Activated CD8-positive, alpha-beta memory T cell treated with anti-CD3 and anti-CD28 coated beads, Interleukin-2, amount 10 ng/mL, durations not matched to agents 7 days and 5 days (primary cell): ENCODE results near the gene VPS4A. TPM values are rescaled to one million over a fixed set of nuclear protein-coding genes. Genes with fewer than 3 reads are reported as not detected.
"Not testable (repeated sequence)": the region's sequence is repeated elsewhere in the genome, so short reads cannot be mapped to it uniquely, and the experiment has no call there.

ENCODE experiments used
- ATAC-seq: fragments of 150-1000 bp; cut with Tn5 transposase; one replicate; pipeline ENCODE4 v1.10.0; 2021; ENCODE audit warnings: moderate library complexity
- CTCF ChIA-PET: fragments of 350-600 bp; sonication (Branson Sonifier 250); formaldehyde crosslinking; loops from one replicate; lab custom pipeline; 2021; ENCODE audit warnings: antibody characterized with exemption; lab: Charles Lee
- DNase-seq: peaks from one replicate; pipeline ENCODE4 v3.0.0-alpha.2; 2020
- H3K27ac Mint-ChIP-seq: one replicate; pipeline ENCODE4 v1.8.0; 2021; ENCODE audit warnings: mild to moderate bottlenecking, mixed read lengths
- H3K27me3 Mint-ChIP-seq: one replicate; pipeline ENCODE4 v1.8.0; 2021; ENCODE audit warnings: mixed read lengths
- H3K36me3 Mint-ChIP-seq: one replicate; pipeline ENCODE4 v1.8.0; 2021; ENCODE audit warnings: mild to moderate bottlenecking, mixed read lengths
- H3K4me1 Mint-ChIP-seq: one replicate; pipeline ENCODE4 v1.8.0; 2021; ENCODE audit warnings: mixed read lengths
- H3K4me3 Mint-ChIP-seq: one replicate; pipeline ENCODE4 v1.8.0; 2021; ENCODE audit warnings: mild to moderate bottlenecking, moderate library complexity, mixed read lengths
- H3K9me3 Mint-ChIP-seq: one replicate; pipeline ENCODE4 v1.8.0; 2022; ENCODE audit warnings: low read depth, mixed read lengths
- total RNA-seq, 2 experiments: library from RNA; stranded (reverse); gene quantifications; one replicate each; pipeline ENCODE4 v1.2.3, GENCODE V29; 2021

The VPS4A gene
- total RNA-seq, 2 experiments from 2014 or later: 31.5 to 38.9 TPM

DNA sequence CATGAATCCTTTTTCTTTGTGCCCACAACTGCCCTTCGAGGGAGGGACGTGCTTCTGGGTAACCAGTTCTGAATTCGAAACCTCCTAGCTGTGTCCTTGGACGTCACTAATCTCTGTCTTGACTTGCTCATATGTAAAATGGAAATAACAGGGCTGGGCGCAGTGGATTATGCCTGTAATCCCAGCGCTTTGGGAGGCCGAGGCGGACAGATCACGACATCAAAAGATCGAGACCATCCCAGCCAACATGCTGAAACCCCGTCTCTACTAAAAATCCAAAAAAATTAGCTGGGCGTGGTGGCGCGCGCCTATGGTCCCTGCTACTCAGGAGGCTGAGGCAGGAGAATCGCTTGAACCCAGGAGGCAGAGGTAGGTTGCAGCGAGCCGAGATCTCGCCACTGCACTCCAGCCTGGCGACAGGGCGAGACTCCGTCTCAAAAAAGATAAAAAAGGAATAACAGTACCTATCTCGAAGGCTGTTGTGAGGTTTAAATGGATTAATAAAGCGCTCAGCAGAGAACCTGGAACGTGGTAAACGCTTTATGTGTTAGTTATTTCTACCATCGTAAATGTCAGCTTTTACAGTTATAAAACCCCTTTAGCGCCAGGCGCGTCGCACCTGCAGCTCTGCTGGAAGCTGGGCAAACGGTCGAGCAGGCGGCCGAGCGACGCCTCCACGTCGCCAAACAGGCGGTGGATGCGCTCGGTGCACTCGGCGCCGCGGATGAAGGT lies 27.6 kb downstream of the VPS4A start:
- Mint-ChIP-seq H3K4me3 (peak overlapping the region; percentile 94), H3K36me3 (peaks cover 34% of the 10 kb centered on the region), H3K27me3 (no peaks in the 10 kb centered on the region), H3K27ac (peak overlapping the region; percentile 86), H3K4me1 (peaks cover 46% of the 10 kb centered on the region), H3K9me3 (no peaks in the 10 kb centered on the region)
- CTCF ChIA-PET: interaction anchor here (0.7 to 5.0 kb wide), 10 partner anchors 8 to 90 kb away, joined by 3 to 40 read pairs (median 4); partner anchors contain the start of gene PDF
- no peak for ATAC-seq
- no peak for DNase-seq

DNA sequence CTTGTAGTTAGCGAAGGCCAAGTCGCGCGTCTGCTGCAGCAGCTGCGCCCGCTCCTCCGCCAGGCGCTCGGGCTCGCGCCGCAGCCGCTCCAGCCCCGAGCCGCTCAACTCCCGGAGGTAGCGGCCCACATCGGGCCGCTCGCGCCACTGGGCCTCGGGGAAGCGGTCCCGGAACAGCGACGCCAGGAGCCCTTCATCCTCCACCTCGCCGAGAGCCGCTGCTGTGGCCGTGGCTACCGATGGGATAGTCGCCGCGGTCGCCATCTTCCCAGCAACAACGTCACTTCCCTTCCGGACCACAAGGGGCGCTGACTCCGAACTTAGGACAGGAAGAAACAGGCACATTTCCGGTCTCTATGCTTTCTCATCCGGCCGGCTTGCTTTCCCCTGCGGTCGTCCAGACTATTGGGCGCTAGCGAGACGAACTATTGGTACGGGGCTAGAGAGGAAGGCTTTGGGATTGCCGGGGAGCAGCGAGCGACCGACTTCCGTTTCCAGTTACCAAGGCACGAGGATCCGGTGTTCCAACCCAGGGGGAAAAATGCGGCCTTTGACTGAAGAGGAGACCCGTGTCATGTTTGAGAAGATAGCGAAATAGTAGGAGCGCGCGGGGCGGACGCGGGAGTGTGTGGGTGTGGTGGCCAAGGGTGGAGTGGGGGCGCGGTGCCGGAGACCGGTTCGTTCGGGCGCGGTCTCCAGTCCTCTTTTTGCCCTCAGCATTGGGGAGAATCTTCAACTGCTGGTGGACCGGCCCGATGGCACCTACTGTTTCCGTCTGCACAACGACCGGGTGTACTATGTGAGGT lies 28.3 kb downstream of the VPS4A start, which contains the start of the genes COG8 and NIP7:
COG8 (minus strand) TSS at position 276 of the 806 bp plus-strand sequence; CDS start at position 264, 12 bp downstream.
NIP7 (plus strand) TSS at position 484 of the 806 bp plus-strand sequence; CDS start at position 542, 58 bp downstream.
- ATAC-seq (peak; percentile 84), DNase-seq (peak; percentile 96)
- H3K4me1 Mint-ChIP-seq: peaks cover 46% of the 10 kb centered on the region
- H3K36me3 Mint-ChIP-seq: peaks cover 29% of the 10 kb centered on the region
- CTCF ChIA-PET: interaction anchor here (0.7 to 5.0 kb wide), 11 partner anchors 9 to 90 kb away, joined by 3 to 40 read pairs (median 4); partner anchors contain the start of genes PDF and TERF2
- peak within 1 kb of the TSS; percentile 94 for H3K4me3 Mint-ChIP-seq
- peak within 1 kb of the TSS; percentile 96 for H3K27ac Mint-ChIP-seq
- H3K9me3 Mint-ChIP-seq: no peaks in the 10 kb centered on the region
- no peaks in the 10 kb centered on the region for H3K27me3 Mint-ChIP-seq

DNA sequence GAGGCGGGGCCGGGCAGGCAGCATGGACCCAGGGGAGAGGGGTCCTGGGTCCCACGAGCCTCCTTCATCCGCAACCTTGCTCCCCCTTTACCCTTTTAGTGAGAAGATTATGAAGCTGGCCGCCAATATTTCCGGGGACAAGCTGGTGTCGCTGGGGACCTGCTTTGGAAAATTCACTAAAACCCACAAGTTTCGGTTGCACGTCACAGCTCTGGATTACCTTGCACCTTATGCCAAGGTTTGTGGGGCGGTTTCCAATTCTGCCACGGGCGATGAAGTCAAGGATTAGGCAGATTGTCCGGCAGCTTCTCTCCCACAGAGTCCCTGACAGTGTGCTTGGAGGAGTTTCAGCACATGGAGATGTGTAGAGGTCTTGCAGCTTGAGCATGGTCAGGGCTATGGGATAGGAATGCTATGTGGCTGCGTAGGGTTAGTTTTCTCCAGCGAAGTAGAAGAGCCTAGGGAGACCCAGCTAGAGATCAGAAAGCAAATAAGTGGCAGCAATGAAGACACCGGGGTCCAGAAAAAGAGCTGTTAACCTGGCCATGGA lies 29.0 kb downstream of the VPS4A start:
- peaks cover 47% of the 10 kb centered on the region for H3K4me1 Mint-ChIP-seq

DNA sequence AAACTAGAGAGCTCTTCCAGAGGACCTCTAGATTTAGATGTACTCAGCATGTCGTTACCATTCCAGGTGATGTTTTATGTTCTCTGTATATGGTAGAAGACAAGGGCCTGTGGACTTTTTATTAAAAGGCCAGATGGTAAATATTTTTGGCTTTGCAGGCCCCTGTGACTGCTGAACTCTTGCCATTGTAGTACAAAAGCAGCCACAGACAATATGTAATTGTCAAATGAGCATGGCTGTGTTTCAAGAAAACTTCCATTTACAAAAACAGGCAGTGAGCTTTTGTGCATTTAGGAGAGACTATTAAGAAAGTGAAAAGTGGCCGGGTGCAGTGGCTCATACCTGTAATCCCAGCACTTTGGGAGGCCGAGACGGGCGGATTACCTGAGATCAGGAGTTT lies 33.0 kb downstream of the VPS4A start:
- peaks cover 26% of the 10 kb centered on the region for H3K36me3 Mint-ChIP-seq
- no peaks in the 10 kb centered on the region for H3K9me3 Mint-ChIP-seq
- CTCF ChIA-PET: interaction anchor here (1.9 kb wide), 1 partner anchor 52 kb away, joined by 6 read pairs; no protein-coding TSS in a partner anchor
- no peaks in the 10 kb centered on the region for H3K27me3 Mint-ChIP-seq
- no peak overlapping the region for H3K27ac Mint-ChIP-seq
- peaks cover 41% of the 10 kb centered on the region for H3K4me1 Mint-ChIP-seq
- ATAC-seq (no peak), DNase-seq (no peak)
- no peak overlapping the region for H3K4me3 Mint-ChIP-seq

More for the DNA sequence above, 29.0 kb downstream of the VPS4A start:
- Mint-ChIP-seq H3K27ac (peak overlapping the region; percentile 96), H3K27me3 (no peaks in the 10 kb centered on the region), H3K36me3 (peaks cover 26% of the 10 kb centered on the region), H3K9me3 (no peaks in the 10 kb centered on the region), H3K4me3 (peak overlapping the region; percentile 94)
- DNase-seq (peak; percentile 59), ATAC-seq (peak; percentile 5)
- CTCF ChIA-PET: interaction anchor here (0.7 to 5.0 kb wide), 7 partner anchors 10 to 45 kb away, joined by 3 to 40 read pairs (median 4); partner anchors contain the start of genes PDF and TERF2

DNA sequence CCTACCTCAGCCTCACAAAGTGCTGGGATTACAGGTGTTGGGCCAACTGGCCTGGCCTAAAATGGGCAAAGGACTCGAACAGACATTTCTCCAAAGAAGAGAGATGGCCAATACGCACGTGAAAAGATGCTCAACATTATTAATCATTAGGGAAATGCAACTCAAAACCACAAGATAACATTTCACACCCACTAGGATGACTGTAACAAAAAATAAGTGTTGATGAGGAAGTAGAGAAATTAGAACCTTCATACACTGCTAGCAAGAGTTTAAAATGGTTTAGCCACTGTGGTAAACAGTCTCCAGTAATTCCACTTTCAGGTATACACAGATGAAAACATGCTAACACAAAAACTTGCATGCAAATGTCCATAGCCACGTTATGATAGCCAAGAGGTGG lies 34.8 kb downstream of the VPS4A start:
- CTCF ChIA-PET: no interaction called here
- Mint-ChIP-seq H3K4me1 (peaks cover 33% of the 10 kb centered on the region), H3K27me3 (no peaks in the 10 kb centered on the region), H3K27ac (peak overlapping the region; percentile 50), H3K4me3 (no peak overlapping the region), H3K9me3 (no peaks in the 10 kb centered on the region), H3K36me3 (peaks cover 29% of the 10 kb centered on the region)
- DNase-seq: no peak
- ATAC-seq: peak; percentile 35

DNA sequence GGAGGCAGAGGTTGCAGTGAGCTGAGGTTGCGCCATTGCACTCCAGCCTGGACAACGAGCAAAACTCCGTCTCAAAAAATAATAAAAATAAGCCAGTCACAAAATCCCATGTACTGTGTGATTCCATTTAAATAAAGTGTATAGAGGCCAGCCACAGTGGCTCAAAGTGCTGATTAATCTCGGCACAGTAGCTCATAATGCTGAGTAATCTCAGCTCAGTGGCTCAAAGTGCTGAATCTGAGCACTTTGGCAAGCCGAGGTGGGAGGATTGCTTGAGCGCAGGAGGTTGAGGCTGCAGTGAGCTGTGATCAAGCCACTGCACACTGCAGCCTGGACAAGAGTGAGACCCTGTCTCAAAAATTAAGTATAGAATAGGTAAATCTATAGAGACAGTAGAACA lies 35.5 kb downstream of the VPS4A start:
- H3K27me3 Mint-ChIP-seq: no peaks in the 10 kb centered on the region
- ATAC-seq (no peak), DNase-seq (no peak)
- H3K4me1 Mint-ChIP-seq: peaks cover 26% of the 10 kb centered on the region
- H3K36me3 Mint-ChIP-seq: peaks cover 23% of the 10 kb centered on the region
- CTCF ChIA-PET: no interaction called here
- no peak overlapping the region for H3K4me3 Mint-ChIP-seq
- no peak overlapping the region for H3K27ac Mint-ChIP-seq
- H3K9me3 Mint-ChIP-seq: no peaks in the 10 kb centered on the region

DNA sequence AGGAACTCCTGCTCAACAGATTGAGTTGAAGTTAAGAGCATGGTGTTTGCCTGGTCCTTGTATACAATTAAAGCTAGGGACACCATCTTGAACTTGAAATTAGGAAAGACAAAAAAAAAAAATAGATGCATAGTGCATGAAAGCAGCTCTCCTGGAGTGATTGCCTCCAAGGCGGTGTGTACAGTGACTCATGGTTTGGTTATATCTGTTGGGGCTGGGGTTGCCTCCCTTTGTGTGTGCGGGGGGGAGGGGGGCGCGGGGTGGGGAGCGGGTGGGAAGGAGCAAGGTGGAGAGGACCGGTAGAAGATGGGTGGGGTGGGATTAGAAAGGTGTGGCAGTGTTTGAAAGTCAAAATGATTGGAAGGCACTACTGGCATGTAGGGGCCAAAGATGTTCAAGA lies 37.1 kb downstream of the VPS4A start:
- DNase-seq: no peak
- no peaks in the 10 kb centered on the region for H3K9me3 Mint-ChIP-seq
- ATAC-seq: no peak
- CTCF ChIA-PET: no interaction called here
- no peak overlapping the region for H3K4me3 Mint-ChIP-seq
- no peaks in the 10 kb centered on the region for H3K27me3 Mint-ChIP-seq
- H3K27ac Mint-ChIP-seq: no peak overlapping the region
- peaks cover 17% of the 10 kb centered on the region for H3K4me1 Mint-ChIP-seq
- H3K36me3 Mint-ChIP-seq: peaks cover 24% of the 10 kb centered on the region

DNA sequence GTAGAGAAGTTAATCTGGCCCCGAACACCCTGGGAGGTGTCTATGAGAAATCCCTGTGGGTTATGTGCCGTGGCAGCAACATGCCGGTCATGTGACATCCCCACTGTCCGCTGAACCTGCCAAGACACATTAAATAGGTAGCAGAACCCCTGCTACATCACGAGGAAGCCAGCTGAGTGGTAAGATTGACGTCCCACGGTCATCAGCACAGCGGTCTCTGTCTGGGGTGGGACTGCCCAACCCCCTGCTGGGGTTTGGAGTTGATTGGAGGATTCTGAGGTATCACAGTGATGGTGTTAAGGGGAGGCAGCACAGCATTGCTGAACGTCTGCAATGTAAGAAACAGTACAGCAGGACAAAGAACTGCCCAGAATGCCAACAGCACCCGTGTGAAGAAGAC lies 38.4 kb downstream of the VPS4A start:
- DNase-seq: no peak
- no peaks in the 10 kb centered on the region for H3K27me3 Mint-ChIP-seq
- no peak for ATAC-seq
- H3K4me3 Mint-ChIP-seq: no peak overlapping the region
- peaks cover 17% of the 10 kb centered on the region for H3K4me1 Mint-ChIP-seq
- CTCF ChIA-PET: no interaction called here
- H3K27ac Mint-ChIP-seq: no peak overlapping the region
- H3K36me3 Mint-ChIP-seq: peaks cover 22% of the 10 kb centered on the region
- no peaks in the 10 kb centered on the region for H3K9me3 Mint-ChIP-seq

DNA sequence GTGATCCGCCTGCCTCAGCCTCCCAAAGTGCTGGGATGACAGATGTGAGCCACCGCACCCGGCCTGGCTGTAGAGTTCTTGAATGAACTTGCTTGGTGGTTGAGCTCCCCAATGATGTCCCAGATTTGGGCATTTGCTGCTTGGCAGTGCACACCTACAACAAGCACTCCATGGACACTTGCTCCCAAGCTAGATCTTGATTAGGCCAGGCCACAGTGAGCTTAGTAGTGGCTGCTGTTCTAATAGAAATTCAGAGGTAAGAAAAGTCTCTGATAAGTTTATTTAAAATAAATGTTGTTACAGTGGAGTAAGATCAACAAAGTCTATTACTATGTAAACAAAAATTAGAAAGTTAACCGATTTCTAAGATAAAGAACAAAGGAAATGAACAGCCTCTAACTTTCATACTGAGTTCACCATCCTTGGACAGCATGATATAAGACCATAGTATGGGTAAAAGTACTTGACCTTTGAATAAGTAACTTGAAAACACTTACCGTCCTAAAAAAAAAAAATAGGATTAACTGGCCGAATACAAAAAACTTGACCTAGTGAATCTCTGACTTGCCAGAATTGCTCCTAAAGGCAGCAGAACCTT lies 39.5 kb downstream of the VPS4A start:
- no peak for ATAC-seq

DNA sequence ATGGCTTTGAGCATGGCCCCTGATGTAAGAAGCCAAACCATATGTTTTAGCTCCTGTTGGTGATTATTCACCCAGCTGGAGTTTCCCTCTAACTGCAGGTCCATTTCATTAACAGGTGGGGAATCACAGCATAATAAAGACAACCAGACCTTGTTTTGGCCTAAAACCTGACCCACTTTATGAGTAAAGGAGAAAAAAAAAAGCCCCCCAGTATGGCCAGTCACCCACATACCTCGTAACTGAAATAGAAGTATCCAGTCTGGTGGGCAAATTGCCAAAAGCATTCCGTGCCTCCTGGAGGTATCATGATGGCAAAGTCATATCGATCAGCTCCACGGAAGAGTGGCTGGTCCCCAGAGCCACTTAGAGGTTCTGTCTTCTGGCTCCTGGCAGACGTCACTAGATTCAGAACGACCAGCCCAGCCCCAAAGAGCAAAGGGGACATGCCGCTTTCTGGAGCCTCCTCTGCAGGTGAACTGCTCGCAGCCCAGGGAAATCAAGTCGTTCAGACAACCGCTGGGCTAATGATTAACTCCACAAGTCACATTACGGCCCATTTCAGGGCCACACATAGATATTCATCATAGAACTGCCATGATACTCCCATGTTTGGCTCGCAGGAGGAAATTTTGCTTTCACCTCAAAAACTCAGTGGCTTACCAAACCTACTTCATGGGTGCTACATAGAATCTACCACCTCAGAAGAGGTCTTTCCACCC lies 40.3 kb downstream of the VPS4A start, which contains the start of gene TMED6:
TMED6 (minus strand) TSS at position 478 of the 719 bp plus-strand sequence; CDS start at position 445, 33 bp downstream.
- H3K27ac Mint-ChIP-seq: no peak within 1 kb of the TSS

More for the DNA sequence above, 39.5 kb downstream of the VPS4A start:
- Mint-ChIP-seq H3K4me1 (peaks cover 12% of the 10 kb centered on the region), H3K9me3 (no peaks in the 10 kb centered on the region), H3K36me3 (peaks cover 23% of the 10 kb centered on the region), H3K4me3 (no peak overlapping the region), H3K27ac (no peak overlapping the region), H3K27me3 (no peaks in the 10 kb centered on the region)
- CTCF ChIA-PET: no interaction called here
- DNase-seq: no peak

DNA sequence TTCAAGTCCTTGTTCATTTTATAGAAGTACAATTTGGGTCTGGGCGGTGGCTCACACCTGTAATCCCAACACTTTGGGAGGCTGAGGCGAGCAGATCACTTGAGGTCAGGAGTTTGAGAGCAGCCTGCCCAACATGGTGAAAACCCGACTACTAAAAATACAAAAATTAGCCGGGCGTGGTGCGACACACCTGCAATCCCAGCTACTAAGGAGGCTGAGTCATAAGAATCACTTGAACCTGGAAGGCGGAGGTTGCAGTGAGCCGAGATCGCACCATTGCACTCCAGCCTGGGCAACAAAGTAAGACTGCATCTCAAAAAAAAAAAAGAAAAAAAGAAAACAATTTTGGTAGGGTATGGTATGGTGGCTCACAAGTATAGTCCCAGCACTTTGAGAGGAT lies 48.9 kb downstream of the VPS4A start:
- H3K27ac Mint-ChIP-seq, DNase-seq, H3K4me1 Mint-ChIP-seq, H3K4me3 Mint-ChIP-seq, CTCF ChIA-PET, H3K9me3 Mint-ChIP-seq, H3K27me3 Mint-ChIP-seq, ATAC-seq: not testable (repeated sequence)
- peaks cover 19% of the 10 kb centered on the region for H3K36me3 Mint-ChIP-seq

More for the DNA sequence above, 40.3 kb downstream of the VPS4A start, which contains the start of gene TMED6:
- no peak for DNase-seq
- Mint-ChIP-seq H3K9me3 (no peaks in the 10 kb centered on the region), H3K27me3 (no peaks in the 10 kb centered on the region), H3K4me1 (peaks cover 6% of the 10 kb centered on the region), H3K36me3 (peaks cover 29% of the 10 kb centered on the region), H3K4me3 (no peak within 1 kb of the TSS)
- CTCF ChIA-PET: no interaction called here
- ATAC-seq: no peak

DNA sequence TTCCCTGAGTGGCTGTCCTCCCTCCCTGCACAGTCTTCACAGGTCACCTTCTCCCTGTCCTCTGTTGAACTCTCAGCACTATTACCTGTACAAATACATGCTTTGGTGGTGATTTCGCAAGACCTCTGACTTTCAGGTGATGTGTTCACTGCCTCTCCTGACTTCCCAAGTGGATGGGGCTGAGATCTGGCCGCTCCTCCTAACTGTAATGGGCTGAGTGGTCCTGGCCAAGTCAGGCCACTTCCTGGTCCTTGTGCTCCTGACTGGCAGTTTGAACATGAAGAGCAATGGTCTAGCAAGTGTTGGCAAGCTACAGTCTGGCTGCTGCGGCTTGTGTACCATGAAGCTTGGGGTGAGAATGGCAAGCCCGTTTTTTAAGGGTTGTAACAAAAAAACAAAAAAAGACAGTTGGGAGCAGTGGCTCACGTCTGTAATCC lies 52.1 kb downstream of the VPS4A start:
- CTCF ChIA-PET: no interaction called here
- Mint-ChIP-seq H3K36me3 (peaks cover 29% of the 10 kb centered on the region), H3K27me3 (no peaks in the 10 kb centered on the region), H3K4me3 (no peak overlapping the region), H3K9me3 (no peaks in the 10 kb centered on the region), H3K4me1 (peaks cover 4% of the 10 kb centered on the region), H3K27ac (no peak overlapping the region)
- ATAC-seq (no peak), DNase-seq (no peak)
